ENCODE measurements around the gene CDKL1. TPM values are rescaled to one million over a fixed set of nuclear protein-coding genes. Genes with fewer than 3 reads are reported as not detected.
A peak's percentile ranks its signal among the peaks of the same experiment; 100 is the strongest.
"Not testable (repeated sequence)": the region's sequence is repeated elsewhere in the genome, so short reads cannot be mapped to it uniquely, and the experiment has no call there.

The CDKL1 gene
- total and polyA plus RNA-seq, 7 experiments from 2014 or later = 2.0 to 14.8 (median 4.9) TPM

DNA sequence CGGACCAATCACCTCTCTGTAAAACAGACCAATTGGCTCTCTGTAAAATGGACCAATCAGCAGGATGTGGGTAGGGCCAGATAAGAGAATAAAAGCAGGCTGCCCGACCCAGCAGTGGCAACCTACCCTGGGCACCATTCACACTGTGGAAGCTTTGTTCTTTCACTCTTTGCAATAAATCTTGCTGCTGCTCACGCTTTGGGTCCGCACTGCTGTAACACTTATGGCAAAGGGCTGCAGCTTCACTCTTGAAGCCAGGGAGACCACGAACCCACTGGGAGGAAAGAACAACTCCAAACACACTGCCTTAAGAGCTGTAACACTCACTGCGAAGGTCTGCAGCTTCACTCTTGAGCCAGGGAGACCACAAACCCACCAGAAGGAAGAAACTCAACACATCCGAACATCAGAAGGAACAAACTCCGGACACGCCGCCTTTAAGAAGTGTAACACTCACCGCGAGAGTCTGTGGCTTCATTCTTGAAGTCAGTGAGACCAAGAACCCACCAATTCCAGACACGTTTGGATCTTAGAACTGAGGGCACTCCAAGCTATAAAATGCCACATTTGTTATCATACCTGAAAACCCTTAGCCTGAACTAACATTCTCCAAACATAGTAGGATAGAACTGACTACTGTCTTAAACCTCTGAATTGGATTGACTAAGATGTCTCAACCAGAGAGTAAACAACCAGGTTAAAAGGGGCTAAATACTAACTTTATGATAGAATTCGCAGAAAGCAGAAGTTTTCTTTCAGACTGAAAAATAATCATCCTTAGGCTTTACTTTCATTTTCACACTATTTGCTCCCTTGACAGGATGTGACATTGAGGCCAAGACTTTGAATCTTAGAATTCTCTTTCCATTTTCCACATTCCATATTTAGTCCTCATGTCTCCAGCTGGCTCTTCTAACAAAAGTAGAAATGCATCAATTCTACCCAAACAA, 33.6 kb downstream of the CDKL1 start:
- Histone ChIP-seq H3K9me3 (ENCODE audit: control insufficient read depth in 2 of 3, low read length in 3 of 3) (no peaks in the 10 kb centered on the region), H3K36me3 (ENCODE audit: control insufficient read depth in 2 of 3, insufficient read depth in 3 of 3, low read length in 3 of 3) (peaks cover 0 to 6% (median 4%) of the 10 kb centered on the region in 3 experiments), H3K4me1 (ENCODE audit: control insufficient read depth in 2 of 2, insufficient read depth in 2 of 2, low read length in 2 of 2) (peaks cover 10 to 12% of the 10 kb centered on the region in 2 donors), H3K27ac (ENCODE audit: low read depth, low read length) (peak overlapping the region; percentile 72), H3K27me3 (ENCODE audit: control insufficient read depth in 2 of 2, insufficient read depth in 2 of 2, low read length in 2 of 2) (no peaks in the 10 kb centered on the region), H3K4me3 (ENCODE audit: low read length) (peak overlapping the region; percentile 67)
- H3K9me3 Mint-ChIP-seq = peaks cover 0 to 5% (median 0%) of the 10 kb centered on the region in 11 donors
- no peaks in the 10 kb centered on the region for H3K27me3 Mint-ChIP-seq
- POLR2A ChIA-PET = interaction anchor here (0.6 to 1.3 kb wide), 6 partner anchors 41 to 765 kb away, joined by 3 to 4 read pairs (median 3); partner anchors contain the start of genes ATL1, DMAC2L, L2HGDH and LRR1
- H3K27ac Mint-ChIP-seq = peak overlapping the region; percentile 90 to 95 (median 93)
- CTCF ChIA-PET = interaction anchor here (0.8 to 1.3 kb wide), 2 partner anchors 28 to 45 kb away, joined by 3 read pairs; no protein-coding TSS in a partner anchor
- intact Hi-C loops (cut with micrococcal nuclease) = loop anchor here (1.0 to 2.0 kb wide), 6 partner anchors 33 to 170 kb away; partner anchors contain the start of genes DMAC2L (in 2 of the 2), L2HGDH (in 2 of the 2), CDKL1 (in 1 of the 2) and MAP4K5 (in 1 of the 2)
- H3K4me1 Mint-ChIP-seq = peaks cover 23 to 58% (median 43%) of the 10 kb centered on the region in 7 donors
- peak overlapping the region; percentile 80 to 94 (median 90) for H3K4me3 Mint-ChIP-seq
- peaks cover 10 to 32% (median 19%) of the 10 kb centered on the region in 5 donors for H3K36me3 Mint-ChIP-seq
- ATAC-seq (peak; percentile 41), DNase-seq (peak in 7 of 9 donors; percentile 7 to 34 (median 27))

DNA sequence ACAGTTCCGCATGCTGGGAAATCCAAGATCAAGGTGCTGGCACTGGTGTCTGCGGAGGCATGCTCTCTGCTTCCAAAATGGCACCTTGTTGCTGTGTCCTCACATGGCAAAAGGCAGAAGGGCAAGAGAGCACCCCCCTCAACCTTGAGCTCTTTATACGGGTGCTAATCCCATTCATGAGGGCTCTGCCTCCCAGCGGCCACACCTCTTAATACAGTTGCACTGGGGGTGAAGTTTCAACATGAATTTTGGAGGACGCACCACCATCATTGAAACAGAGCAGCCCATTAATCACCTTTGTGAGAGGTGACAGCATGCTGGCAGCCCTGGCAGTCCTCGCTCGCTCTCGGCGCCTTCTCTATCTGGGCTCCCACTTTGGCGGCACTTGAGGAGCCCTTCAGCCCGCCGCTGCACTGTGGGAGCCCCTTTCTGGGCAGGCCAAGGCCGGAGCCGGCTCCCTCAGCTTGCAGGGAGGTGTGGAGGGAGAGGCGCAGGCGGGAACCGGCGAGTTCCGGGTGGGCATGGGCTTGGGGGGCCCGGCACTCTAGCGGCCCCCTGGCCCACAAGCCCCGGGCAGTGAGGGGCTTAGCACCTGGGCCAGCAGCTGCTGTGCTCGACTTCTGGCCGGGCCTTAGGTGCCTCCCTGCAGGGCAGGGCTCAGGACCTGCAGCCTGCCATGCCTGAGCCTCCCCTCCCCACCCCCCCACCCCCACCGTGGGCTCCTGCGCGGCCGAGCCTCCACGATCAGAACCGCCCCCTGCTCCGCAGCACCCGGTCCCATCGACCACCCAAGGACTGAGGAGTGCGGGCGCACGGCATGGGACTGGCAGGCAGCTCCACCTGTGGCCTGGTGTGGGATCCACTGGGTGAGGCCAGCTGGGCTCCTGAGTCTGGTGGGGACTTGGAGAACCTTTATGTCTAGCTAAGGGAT, 34.9 kb downstream of the CDKL1 start:
- Mint-ChIP-seq H3K36me3 (peaks cover 23 to 44% (median 32%) of the 10 kb centered on the region in 5 donors), H3K4me3 (peak overlapping the region in 5 of 10 donors; percentile 80 to 94 (median 88)), H3K27ac (peak overlapping the region in 2 of 9 donors; percentile 92 to 95), H3K4me1 (peaks cover 21 to 51% (median 40%) of the 10 kb centered on the region in 7 donors)
- intact Hi-C loops (cut with micrococcal nuclease) = loop anchor here (2.0 kb wide), 2 partner anchors 41 to 171 kb away; partner anchors contain the start of gene MAP4K5 (in 1 of the 2)
- ATAC-seq; H3K4me3 ChIP-seq (ENCODE audit: low read length); H3K9me3 Mint-ChIP-seq; H3K27me3 Mint-ChIP-seq; H3K9me3 ChIP-seq (ENCODE audit: control insufficient read depth in 2 of 3, low read length in 3 of 3); DNase-seq; H3K27ac ChIP-seq (ENCODE audit: low read depth, low read length); H3K27me3 ChIP-seq (ENCODE audit: control insufficient read depth in 2 of 2, insufficient read depth in 2 of 2, low read length in 2 of 2): not testable (repeated sequence)
- CTCF ChIA-PET = interaction anchor here (0.8 kb wide), 1 partner anchor 44 kb away, joined by 3 read pairs; no protein-coding TSS in a partner anchor
- POLR2A ChIA-PET = interaction anchor here (1.3 to 1.7 kb wide), 2 partner anchors 594 to 763 kb away, joined by 4 read pairs; partner anchors contain the start of genes KLHDC2 and LRR1
- Histone ChIP-seq H3K4me1 (ENCODE audit: control insufficient read depth in 2 of 2, insufficient read depth in 2 of 2, low read length in 2 of 2) (peaks cover 10 to 12% of the 10 kb centered on the region in 2 donors), H3K36me3 (ENCODE audit: control insufficient read depth in 2 of 3, insufficient read depth in 3 of 3, low read length in 3 of 3) (peaks cover 0 to 10% (median 5%) of the 10 kb centered on the region in 3 experiments)

DNA sequence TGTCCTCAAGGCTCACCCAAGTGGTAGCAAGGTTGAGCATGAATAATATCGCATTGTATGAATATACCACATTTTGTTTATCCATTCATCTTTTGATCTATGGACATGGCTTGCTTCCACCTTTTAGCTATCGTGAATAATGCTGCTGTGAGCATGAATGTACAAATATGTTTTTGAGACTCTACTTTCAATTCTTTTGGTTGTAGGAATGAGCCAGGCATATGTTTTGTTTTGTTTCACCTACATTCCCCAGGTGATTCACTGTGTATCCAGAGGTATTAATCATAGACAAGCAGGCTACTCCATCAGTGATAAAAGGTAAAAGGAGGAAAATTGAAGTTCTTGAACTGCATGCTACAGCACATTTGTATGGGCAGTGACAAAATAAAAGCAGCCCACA, 35.8 kb downstream of the CDKL1 start:
- Mint-ChIP-seq H3K27me3 (no peaks in the 10 kb centered on the region), H3K9me3 (peaks cover 0 to 5% (median 0%) of the 10 kb centered on the region in 11 donors), H3K4me1 (peaks cover 21 to 51% (median 35%) of the 10 kb centered on the region in 7 donors), H3K27ac (peak overlapping the region in 3 of 9 donors; percentile 32 to 63 (median 58)), H3K4me3 (no peak overlapping the region), H3K36me3 (peaks cover 29 to 50% (median 39%) of the 10 kb centered on the region in 5 donors)
- DNase-seq (no peak), ATAC-seq (no peak)
- POLR2A ChIA-PET = interaction anchor here (0.7 to 1.7 kb wide), 3 partner anchors 30 to 593 kb away, joined by 4 to 5 read pairs (median 4); partner anchors contain the start of gene KLHDC2
- H3K4me3 ChIP-seq (ENCODE audit: low read length) = no peak overlapping the region
- intact Hi-C loops (cut with micrococcal nuclease) = no loop called here
- peaks cover 10 to 12% of the 10 kb centered on the region in 2 donors for H3K4me1 ChIP-seq (ENCODE audit: control insufficient read depth in 2 of 2, insufficient read depth in 2 of 2, low read length in 2 of 2)
- CTCF ChIA-PET = no interaction called here
- H3K27ac ChIP-seq (ENCODE audit: low read depth, low read length) = no peak overlapping the region
- H3K9me3 ChIP-seq (ENCODE audit: control insufficient read depth in 2 of 3, low read length in 3 of 3) = no peaks in the 10 kb centered on the region
- no peaks in the 10 kb centered on the region for H3K27me3 ChIP-seq (ENCODE audit: control insufficient read depth in 2 of 2, insufficient read depth in 2 of 2, low read length in 2 of 2)
- peaks cover 0 to 10% (median 5%) of the 10 kb centered on the region in 3 experiments for H3K36me3 ChIP-seq (ENCODE audit: control insufficient read depth in 2 of 3, insufficient read depth in 3 of 3, low read length in 3 of 3)

DNA sequence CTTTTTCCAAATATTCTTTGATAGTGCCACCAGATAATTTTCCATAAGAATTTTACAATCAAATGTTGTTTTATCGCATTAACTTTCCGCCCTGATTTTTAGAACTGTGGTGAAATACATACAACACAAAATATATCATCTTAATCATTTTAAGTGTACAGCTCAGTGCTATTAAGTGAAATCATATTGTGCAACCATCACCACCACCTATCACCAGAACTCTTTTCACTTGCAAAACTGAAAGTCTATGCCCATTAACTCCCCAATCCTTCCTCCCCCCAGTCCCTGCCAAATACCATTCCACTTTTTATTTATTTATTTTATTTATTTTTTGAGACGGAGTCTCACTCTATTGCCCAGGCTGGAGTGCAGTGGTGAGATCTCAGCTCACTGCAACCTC, 36.6 kb downstream of the CDKL1 start:
- ATAC-seq = no peak
- intact Hi-C loops (cut with micrococcal nuclease) = no loop called here
- peaks cover 29 to 55% (median 39%) of the 10 kb centered on the region in 5 donors for H3K36me3 Mint-ChIP-seq
- H3K4me3 Mint-ChIP-seq = peak overlapping the region in 1 of 10 donors; percentile 14
- H3K4me1 Mint-ChIP-seq = peaks cover 21 to 45% (median 35%) of the 10 kb centered on the region in 7 donors
- H3K27me3 ChIP-seq (ENCODE audit: control insufficient read depth in 2 of 2, insufficient read depth in 2 of 2, low read length in 2 of 2) = no peaks in the 10 kb centered on the region
- POLR2A ChIA-PET = interaction anchor here (0.8 to 1.7 kb wide), 2 partner anchors 500 to 592 kb away, joined by 4 to 5 read pairs; partner anchors contain the start of gene KLHDC2
- CTCF ChIA-PET = no interaction called here
- DNase-seq = no peak
- no peaks in the 10 kb centered on the region for H3K9me3 ChIP-seq (ENCODE audit: control insufficient read depth in 2 of 3, low read length in 3 of 3)
- peaks cover 0 to 10% (median 5%) of the 10 kb centered on the region in 3 experiments for H3K36me3 ChIP-seq (ENCODE audit: control insufficient read depth in 2 of 3, insufficient read depth in 3 of 3, low read length in 3 of 3)
- peaks cover 10 to 12% of the 10 kb centered on the region in 2 donors for H3K4me1 ChIP-seq (ENCODE audit: control insufficient read depth in 2 of 2, insufficient read depth in 2 of 2, low read length in 2 of 2)
- peaks cover 0 to 5% (median 0%) of the 10 kb centered on the region in 11 donors for H3K9me3 Mint-ChIP-seq
- no peaks in the 10 kb centered on the region for H3K27me3 Mint-ChIP-seq
- no peak overlapping the region for H3K4me3 ChIP-seq (ENCODE audit: low read length)
- peak overlapping the region in 3 of 9 donors; percentile 35 to 68 (median 46) for H3K27ac Mint-ChIP-seq
- H3K27ac ChIP-seq (ENCODE audit: low read depth, low read length) = no peak overlapping the region

DNA sequence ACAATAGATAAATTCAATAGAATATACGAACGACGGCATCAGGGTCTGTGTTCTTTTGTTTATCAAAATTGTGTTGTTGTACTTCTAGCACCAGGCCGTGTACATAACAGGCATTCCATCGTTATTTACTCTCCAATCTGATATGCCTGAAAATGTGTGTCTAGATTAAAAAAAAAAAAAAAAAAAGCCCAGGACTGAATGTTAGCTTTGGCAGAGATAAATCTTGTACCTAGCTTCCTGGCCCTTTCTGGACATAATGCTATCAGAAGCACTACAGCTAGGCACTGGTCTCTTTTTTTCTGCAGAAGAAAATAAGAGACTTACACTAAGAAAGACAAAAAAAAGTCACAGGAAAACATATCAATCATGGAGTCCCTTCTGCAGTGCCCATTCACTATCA, 37.0 kb downstream of the CDKL1 start:
- H3K27ac Mint-ChIP-seq = peak overlapping the region in 2 of 9 donors; percentile 35 to 46
- H3K36me3 Mint-ChIP-seq = peaks cover 29 to 55% (median 39%) of the 10 kb centered on the region in 5 donors
- intact Hi-C loops (cut with micrococcal nuclease) = no loop called here

More for the DNA sequence above, 37.0 kb downstream of the CDKL1 start:
- ChIA-PET CTCF (no interaction called here), POLR2A (no interaction called here)
- Histone ChIP-seq H3K4me1 (ENCODE audit: control insufficient read depth in 2 of 2, insufficient read depth in 2 of 2, low read length in 2 of 2) (peaks cover 8 to 10% of the 10 kb centered on the region in 2 donors), H3K36me3 (ENCODE audit: control insufficient read depth in 2 of 3, insufficient read depth in 3 of 3, low read length in 3 of 3) (peaks cover 0 to 10% (median 5%) of the 10 kb centered on the region in 3 experiments), H3K27ac (ENCODE audit: low read depth, low read length) (no peak overlapping the region), H3K4me3 (ENCODE audit: low read length) (no peak overlapping the region), H3K9me3 (ENCODE audit: control insufficient read depth in 2 of 3, low read length in 3 of 3) (no peaks in the 10 kb centered on the region), H3K27me3 (ENCODE audit: control insufficient read depth in 2 of 2, insufficient read depth in 2 of 2, low read length in 2 of 2) (no peaks in the 10 kb centered on the region)
- Mint-ChIP-seq H3K9me3 (peaks cover 0 to 5% (median 0%) of the 10 kb centered on the region in 11 donors), H3K4me3 (no peak overlapping the region), H3K27me3 (no peaks in the 10 kb centered on the region), H3K4me1 (peaks cover 21 to 41% (median 32%) of the 10 kb centered on the region in 7 donors)
- ATAC-seq (no peak), DNase-seq (no peak)

All from naive thymus-derived CD4-positive, alpha-beta T cell (primary cell).